HG03196 (cell line): ENCODE measurements around the gene ADAMTS18.

Source experiments
- ATAC-seq: cut with Tn5 transposase; IDR thresholded peaks from one replicate; pipeline ENCODE4 v1.9.1; 2021; ENCODE audit not compliant: unreplicated experiment

Gene ADAMTS18

DNA sequence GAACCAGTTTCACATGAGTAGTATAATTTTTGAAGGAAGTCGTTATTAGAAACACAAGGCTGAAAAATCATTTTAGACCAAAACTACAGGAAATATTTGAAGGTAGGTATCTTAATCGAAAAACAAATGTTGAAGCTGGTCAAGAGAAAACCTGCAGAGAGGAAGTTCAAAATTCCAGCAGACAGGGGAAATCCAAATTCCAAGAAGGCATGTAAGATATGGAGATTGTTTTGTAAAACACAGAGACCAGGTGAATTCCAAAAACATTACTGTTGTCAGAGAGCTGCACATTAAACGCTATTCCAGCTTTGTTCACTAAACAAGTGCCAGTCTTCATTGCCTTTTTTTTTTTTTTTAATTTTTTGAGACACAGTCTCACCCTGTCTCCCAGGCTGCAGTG, 38.4 kb downstream of the ADAMTS18 start:
- no peak for ATAC-seq

GRCh38 chr16:77394699-77395098, 40.1 kb downstream of the ADAMTS18 start:
- no peak for ATAC-seq

DNA sequence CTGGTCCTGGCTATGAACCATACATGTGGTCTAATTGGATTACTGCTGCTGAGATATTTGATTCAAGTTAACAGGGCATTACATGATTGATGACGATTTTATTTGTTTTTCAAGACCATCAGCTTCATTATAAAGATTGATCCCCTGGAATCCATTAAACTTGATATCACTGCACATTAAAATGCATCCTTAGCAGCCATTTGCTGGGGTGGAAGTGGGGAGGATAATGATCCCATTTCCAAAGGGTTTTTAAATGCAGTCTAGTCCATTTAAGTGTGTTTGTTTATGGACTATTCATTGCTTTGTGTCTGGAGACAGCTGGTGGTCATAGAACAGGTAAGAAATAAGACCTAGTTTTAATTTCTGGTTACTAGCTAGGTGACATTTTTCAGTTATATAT, 40.9 kb downstream of the ADAMTS18 start:
- ATAC-seq, result no peak

- no peak for ATAC-seq
Observed at GRCh38 chr16:77387815-77388209, 47.0 kb downstream of the ADAMTS18 start.

- no peak for ATAC-seq
Observed at GRCh38 chr16:77386831-77387814, 47.7 kb downstream of the ADAMTS18 start.

- no peak for ATAC-seq
Observed at GRCh38 chr16:77385481-77385880, 49.4 kb downstream of the ADAMTS18 start.

DNA sequence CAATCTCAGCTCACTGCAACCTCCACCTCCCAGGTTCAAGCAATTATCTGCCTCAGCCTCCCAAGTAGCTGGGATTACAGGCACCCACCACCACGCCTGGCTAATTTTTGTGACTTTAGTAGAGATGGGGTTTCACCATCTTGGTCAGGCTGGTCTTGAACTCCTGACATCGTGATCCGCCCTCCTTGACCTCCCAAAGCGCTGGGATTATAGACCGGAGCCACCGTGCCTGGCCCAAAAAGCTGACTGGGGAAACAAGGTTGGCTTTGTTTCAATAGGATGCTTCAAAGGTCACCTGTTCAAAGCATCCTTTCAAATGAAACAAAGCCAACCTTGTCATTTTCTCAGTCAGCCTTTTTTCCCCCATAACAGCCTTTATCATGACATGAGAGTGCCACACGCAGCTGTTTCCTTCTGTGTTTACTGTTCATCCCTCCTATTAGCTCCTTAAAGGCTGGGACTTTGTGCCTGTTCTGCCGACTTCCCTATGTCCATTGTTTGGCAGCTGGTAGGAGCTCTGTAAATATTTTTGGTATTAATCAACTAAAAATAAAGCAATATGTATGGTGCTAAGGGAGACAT, 51.1 kb downstream of the ADAMTS18 start:
- ATAC-seq, result no peak

DNA sequence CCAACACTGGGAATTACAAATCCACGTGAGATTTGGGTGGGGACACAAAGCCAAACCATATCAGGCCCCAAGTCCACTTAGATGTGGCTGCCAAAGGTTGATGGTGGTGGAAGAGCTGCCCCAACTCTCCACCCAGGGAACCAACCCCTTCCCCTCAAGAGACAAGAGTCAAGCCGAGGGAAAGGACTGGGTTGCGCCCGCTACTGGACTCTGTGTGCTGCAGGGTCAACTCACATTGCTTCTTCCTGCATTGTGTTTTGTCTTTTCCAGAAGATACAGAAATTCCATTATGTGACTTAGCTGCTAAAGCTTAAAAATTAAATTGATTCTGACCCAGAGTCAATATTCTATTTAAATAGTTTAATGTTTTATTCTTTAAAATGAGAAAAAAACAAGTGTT, 58.5 kb downstream of the ADAMTS18 start:
- ATAC-seq, result no peak

- no peak for ATAC-seq
Observed at GRCh38 chr16:77375396-77375795, 59.4 kb downstream of the ADAMTS18 start.

GRCh38 chr16:77374384-77374783, 60.5 kb downstream of the ADAMTS18 start:
- ATAC-seq, result no peak

GRCh38 chr16:77373726-77374125, 61.1 kb downstream of the ADAMTS18 start:
- no peak for ATAC-seq

DNA sequence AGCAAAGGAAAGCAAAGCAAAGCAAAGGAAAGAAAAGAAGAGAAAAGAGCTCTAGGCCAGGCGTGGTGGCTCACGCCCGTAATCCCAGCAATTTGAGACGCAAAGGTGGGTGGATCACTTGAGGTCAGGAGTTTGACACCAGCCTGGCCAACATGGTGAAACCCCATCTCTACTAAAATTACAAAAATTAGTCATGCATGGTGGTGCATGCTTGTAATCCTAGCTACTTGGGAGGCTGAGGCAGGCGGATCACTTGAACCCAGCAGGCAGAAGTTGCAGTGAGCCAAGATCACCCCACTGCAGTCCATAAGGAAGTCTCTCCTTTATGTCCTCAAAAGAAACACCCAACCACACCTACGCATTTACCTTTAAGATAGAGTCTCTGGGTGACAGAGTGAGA, 70.1 kb downstream of the ADAMTS18 start:
- ATAC-seq, result no peak

DNA sequence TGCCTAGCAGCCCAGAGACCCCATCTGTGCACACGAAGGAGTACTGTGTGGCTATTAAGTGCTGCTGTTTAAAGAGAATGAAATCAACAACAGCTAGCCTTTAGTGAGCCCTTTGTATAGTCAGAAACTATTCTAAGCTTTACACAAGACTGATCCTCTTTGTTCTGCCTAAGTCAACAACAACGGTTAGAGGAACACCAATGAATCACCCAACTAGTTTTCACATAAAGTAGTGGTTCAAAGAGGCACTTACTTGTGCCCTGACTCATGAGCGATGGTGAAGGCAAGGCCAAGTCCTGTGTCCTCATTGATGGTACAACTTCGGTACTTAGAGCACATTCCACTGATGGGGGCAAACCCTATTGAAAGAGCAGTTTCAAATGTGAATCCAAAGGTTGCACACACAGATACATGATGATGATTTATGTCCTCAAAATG, 75.8 kb downstream of the ADAMTS18 start:
- no peak for ATAC-seq

GRCh38 chr16:77353587-77354263, 81.1 kb downstream of the ADAMTS18 start:
- ATAC-seq, result no peak

DNA sequence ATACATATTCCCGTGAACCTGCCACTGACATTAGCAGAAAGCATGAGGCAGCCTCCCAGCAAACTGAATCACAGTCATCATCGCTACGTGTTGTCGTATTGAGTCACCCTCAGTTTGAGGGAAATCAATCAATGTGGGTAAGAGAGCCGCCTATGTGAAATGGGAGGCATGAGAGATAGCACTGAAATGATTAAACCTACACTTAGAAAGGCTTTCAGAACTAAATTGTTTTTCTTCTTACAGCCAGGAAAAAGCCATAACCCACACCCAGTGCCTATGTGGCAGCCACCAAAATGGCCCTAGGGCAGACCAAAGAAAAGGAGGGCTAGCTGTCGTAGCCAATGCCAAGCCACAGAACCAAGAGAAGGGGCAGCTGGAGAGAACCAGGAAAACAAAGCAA, 90.5 kb downstream of the ADAMTS18 start:
- no peak for ATAC-seq

DNA sequence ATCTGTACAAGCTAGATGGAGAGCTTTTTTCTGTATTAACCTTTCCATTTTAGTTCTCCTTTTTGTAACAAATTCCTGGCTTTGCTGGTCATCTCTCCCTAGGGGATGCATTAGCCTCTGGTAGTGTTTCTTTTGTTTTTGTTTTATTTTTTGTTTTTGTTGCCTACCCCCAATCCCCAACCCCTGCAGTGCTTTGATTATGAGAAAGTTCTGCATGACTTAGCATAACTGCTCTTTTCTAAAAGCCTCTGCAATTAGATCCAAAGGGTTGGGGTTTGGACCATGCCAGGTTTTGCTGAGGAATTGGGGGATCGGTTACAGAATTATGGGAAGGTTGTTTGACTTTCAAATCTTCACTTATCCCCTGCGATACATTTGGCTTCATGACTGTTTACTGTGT, 98.2 kb downstream of the ADAMTS18 start:
- no peak for ATAC-seq

- no peak for ATAC-seq
Observed at GRCh38 chr16:77335652-77336234, 99.1 kb downstream of the ADAMTS18 start.

- ATAC-seq, result no peak
Observed at GRCh38 chr16:77332792-77333191, 102.0 kb downstream of the ADAMTS18 start.

- ATAC-seq, result no peak
Observed at GRCh38 chr16:77331802-77332586, 102.8 kb downstream of the ADAMTS18 start.

GRCh38 chr16:77331043-77331442, 103.8 kb downstream of the ADAMTS18 start:
- no peak for ATAC-seq
